Thymus (tissue), 11 donors: ENCODE results near the gene CDH13. TPM values are rescaled to one million over a fixed set of nuclear protein-coding genes. Genes with fewer than 3 reads are reported as not detected.

Source experiments
- DNase-seq, 9 donors: peaks; one replicate each; pipeline ENCODE4 v3.0.0-alpha.2; 2013; ENCODE audit warnings: low spot score in 9 of 9, low read depth in 6 of 9, missing footprints in 1 of 9
- H3K27ac ChIP-seq, 2 donors: one replicate each; pipeline ENCODE4 v1.5.1; 2013; ENCODE audit warnings: control low read depth in 1 of 2, low read depth in 1 of 2, low read length in 1 of 2, mild to moderate bottlenecking in 1 of 2, moderate library complexity in 1 of 2
- H3K27me3 ChIP-seq, 2 donors: one replicate each; pipeline ENCODE4 v1.5.1; 2013; ENCODE audit warnings: low read length in 1 of 2; ENCODE audit not compliant: control insufficient read depth in 2 of 2, insufficient read depth in 1 of 2
- H3K36me3 ChIP-seq, 2 donors: one replicate each; pipeline ENCODE4 v1.5.1; 2013; ENCODE audit warnings: low read length in 1 of 2, mild to moderate bottlenecking in 1 of 2, moderate library complexity in 1 of 2; ENCODE audit not compliant: control insufficient read depth in 2 of 2, insufficient read depth in 2 of 2
- H3K4me1 ChIP-seq, 2 donors: one replicate each; pipeline ENCODE4 v1.5.1; 2013; ENCODE audit warnings: low read length in 2 of 2; ENCODE audit not compliant: control insufficient read depth in 2 of 2, insufficient read depth in 2 of 2
- H3K4me3 ChIP-seq, 2 donors: one replicate each; pipeline ENCODE4 v1.5.1; 2013; ENCODE audit warnings: low read length in 2 of 2, control low read depth in 1 of 2, mild to moderate bottlenecking in 1 of 2
- H3K9me3 ChIP-seq, 2 donors: one replicate each; pipeline ENCODE4 v1.5.1; 2013; ENCODE audit warnings: low read length in 1 of 2, mild to moderate bottlenecking in 1 of 2; ENCODE audit not compliant: control insufficient read depth in 2 of 2, insufficient read depth in 1 of 2
- WGBS: extraction: QIAGEN DNeasy Blood & Tissue Kit; methylation state at CpG from one replicate; pipeline ENCODE4 v1.1.7; 2013; 5-methylcytosine and 5-hydroxymethylcytosine counted together
- polyA plus RNA-seq: library from polyadenylated mRNA; stranded (reverse); fragments of 200-250 nt; gene quantifications from one replicate; pipeline ENCODE4 v1.2.3, GENCODE V29; 2013
- total RNA-seq: library from RNA; stranded (reverse); fragments of 120-200 nt; gene quantifications from one replicate; pipeline ENCODE4 v1.2.4, GENCODE V29; 2013
- donor health status: healthy.

The CDH13 gene
- total and polyA plus RNA-seq, 2 donors, result 1.5 to 3.7 TPM

GRCh38 chr16:83045790-83046189, 419.0 kb downstream of the CDH13 start:
- H3K4me3 ChIP-seq, result no peak overlapping the region
- no peaks in the 10 kb centered on the region for H3K27me3 ChIP-seq
- peaks cover 0 to 1% of the 10 kb centered on the region in 2 donors for H3K9me3 ChIP-seq
- H3K27ac ChIP-seq, result no peak overlapping the region
- H3K4me1 ChIP-seq, result no peaks in the 10 kb centered on the region
- DNase-seq, result no peak
- H3K36me3 ChIP-seq, result no peaks in the 10 kb centered on the region

- no peak overlapping the region for H3K27ac ChIP-seq
- H3K36me3 ChIP-seq, result no peaks in the 10 kb centered on the region
- WGBS, result 21% methylated on average over 2 of the region's 2 CpGs
- H3K4me3 ChIP-seq, result no peak overlapping the region
- no peaks in the 10 kb centered on the region for H3K4me1 ChIP-seq
- DNase-seq, result no peak
- peaks cover 0 to 1% of the 10 kb centered on the region in 2 donors for H3K9me3 ChIP-seq
- no peaks in the 10 kb centered on the region for H3K27me3 ChIP-seq
Measured at GRCh38 chr16:83046664-83047063, 419.9 kb downstream of the CDH13 start.

- H3K27me3 ChIP-seq, result no peaks in the 10 kb centered on the region
- no peaks in the 10 kb centered on the region for H3K4me1 ChIP-seq
- no peaks in the 10 kb centered on the region for H3K36me3 ChIP-seq
- DNase-seq, result no peak
- no peak overlapping the region for H3K27ac ChIP-seq
- H3K9me3 ChIP-seq, result no peaks in the 10 kb centered on the region
- no peak overlapping the region for H3K4me3 ChIP-seq
- 98% methylated on average over 2 of the region's 2 CpGs for WGBS
Measured at GRCh38 chr16:83051451-83051850, 424.7 kb downstream of the CDH13 start.

DNA sequence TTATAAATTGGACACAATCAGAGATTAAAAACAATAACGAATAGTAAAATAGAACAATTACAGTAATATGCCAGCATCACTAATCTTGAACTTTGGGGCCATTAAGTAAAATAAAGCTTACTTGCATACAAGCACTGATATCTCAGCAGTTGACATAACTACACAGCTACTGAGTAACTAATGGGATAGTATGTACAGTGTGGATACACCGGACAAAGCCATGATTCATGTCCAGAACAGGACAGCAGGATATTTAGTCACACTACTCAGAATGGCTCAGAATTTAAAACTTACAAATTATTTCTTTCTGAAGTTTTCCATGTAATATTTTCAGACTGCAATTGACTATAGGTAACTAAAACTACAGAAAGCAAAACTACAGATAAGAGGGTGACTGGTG, 427.5 kb downstream of the CDH13 start:
- Histone ChIP-seq H3K9me3 (no peaks in the 10 kb centered on the region), H3K4me1 (no peaks in the 10 kb centered on the region), H3K27me3 (no peaks in the 10 kb centered on the region), H3K27ac (no peak overlapping the region), H3K36me3 (no peaks in the 10 kb centered on the region), H3K4me3 (no peak overlapping the region)
- DNase-seq, result no peak
- WGBS, result 96% methylated on average over 2 of the region's 2 CpGs

GRCh38 chr16:83058376-83058775, 431.6 kb downstream of the CDH13 start:
- Histone ChIP-seq H3K9me3 (no peaks in the 10 kb centered on the region), H3K4me3 (no peak overlapping the region), H3K27me3 (no peaks in the 10 kb centered on the region), H3K27ac (no peak overlapping the region), H3K4me1 (no peaks in the 10 kb centered on the region), H3K36me3 (no peaks in the 10 kb centered on the region)
- DNase-seq, result no peak
- 94% methylated on average over 3 of the region's 3 CpGs for WGBS

DNA sequence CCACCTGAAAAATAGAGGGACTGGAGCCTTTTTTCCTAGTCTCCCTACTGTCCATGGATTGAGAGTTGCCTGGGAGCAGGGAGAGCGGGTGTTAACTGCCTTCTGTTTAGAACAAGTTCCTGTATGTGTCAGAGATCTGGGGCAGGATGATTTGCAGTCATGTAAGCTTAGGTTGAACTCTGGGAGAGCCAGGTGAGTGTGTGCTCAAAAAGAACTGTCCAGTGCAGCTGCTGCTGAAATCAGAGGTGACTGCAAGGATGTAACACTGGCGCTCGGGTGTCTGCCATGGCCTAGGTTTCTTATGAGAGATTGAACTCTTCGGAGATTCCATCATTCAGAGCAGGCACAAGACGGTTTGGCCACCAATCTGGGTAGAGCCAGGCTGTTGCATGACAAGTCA, 432.5 kb downstream of the CDH13 start:
- Histone ChIP-seq H3K27me3 (no peaks in the 10 kb centered on the region), H3K36me3 (no peaks in the 10 kb centered on the region), H3K9me3 (no peaks in the 10 kb centered on the region), H3K27ac (no peak overlapping the region), H3K4me1 (no peaks in the 10 kb centered on the region), H3K4me3 (no peak overlapping the region)
- no peak for DNase-seq
- 82% methylated on average over 5 of the region's 5 CpGs for WGBS

- 64% methylated on average over 3 of the region's 3 CpGs for WGBS
- no peaks in the 10 kb centered on the region for H3K4me1 ChIP-seq
- H3K9me3 ChIP-seq, result no peaks in the 10 kb centered on the region
- H3K27me3 ChIP-seq, result no peaks in the 10 kb centered on the region
- H3K36me3 ChIP-seq, result no peaks in the 10 kb centered on the region
- no peak overlapping the region for H3K27ac ChIP-seq
- no peak overlapping the region for H3K4me3 ChIP-seq
- DNase-seq, result no peak
Measured at GRCh38 chr16:83066011-83066410, 439.2 kb downstream of the CDH13 start.

DNA sequence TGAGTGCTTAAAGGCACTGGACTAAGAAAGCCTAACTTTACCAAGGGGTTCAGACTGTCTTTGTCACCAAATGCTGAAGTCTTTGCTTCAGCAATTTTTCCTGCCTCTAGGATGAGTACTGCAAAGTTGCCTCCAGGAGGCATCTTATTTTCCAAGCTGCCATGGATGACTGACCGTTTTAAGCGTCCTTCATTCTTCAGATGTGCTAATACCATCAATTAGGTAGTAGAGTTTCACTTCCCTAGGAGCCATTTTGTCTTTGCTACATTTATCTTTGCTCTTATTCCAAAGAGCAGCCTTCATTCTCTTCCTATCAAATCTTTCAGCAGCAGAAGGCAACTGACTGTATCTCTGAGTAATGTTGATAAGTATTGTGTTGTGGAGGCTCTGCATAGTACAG, 440.1 kb downstream of the CDH13 start:
- Histone ChIP-seq H3K27ac (no peak overlapping the region), H3K36me3 (no peaks in the 10 kb centered on the region), H3K27me3 (no peaks in the 10 kb centered on the region), H3K4me1 (no peaks in the 10 kb centered on the region), H3K9me3 (no peaks in the 10 kb centered on the region), H3K4me3 (no peak overlapping the region)
- 41% methylated on average over 2 of the region's 2 CpGs for WGBS
- no peak for DNase-seq

- no peaks in the 10 kb centered on the region for H3K36me3 ChIP-seq
- no peaks in the 10 kb centered on the region for H3K9me3 ChIP-seq
- H3K4me1 ChIP-seq, result no peaks in the 10 kb centered on the region
- H3K27me3 ChIP-seq, result no peaks in the 10 kb centered on the region
- DNase-seq, result no peak
- no peak overlapping the region for H3K4me3 ChIP-seq
- H3K27ac ChIP-seq, result no peak overlapping the region
- 50% methylated on average over 1 of the region's 1 CpG for WGBS
Measured at GRCh38 chr16:83068686-83069085, 441.9 kb downstream of the CDH13 start.
